SIG-M5 (cell line): ENCODE results near the gene TMEM154.
A peak's percentile ranks its signal among the peaks of the same experiment; 100 is the strongest.
"Not testable (repeated sequence)": the region's sequence is repeated elsewhere in the genome, so short reads cannot be mapped to it uniquely, and the experiment has no call there.

Experiments
- DNase-seq: peaks from one replicate; lab custom pipeline; 2025; lab: John Stamatoyannopoulos, UW

Gene TMEM154

GRCh38 chr4:152666946-152667345 is 12.9 kb downstream of the TMEM154 start:
- DNase-seq = no peak

GRCh38 chr4:152665691-152666395 is 14.0 kb downstream of the TMEM154 start:
- no peak for DNase-seq

- DNase-seq = not testable (repeated sequence)
Observed at GRCh38 chr4:152664067-152664378, 15.8 kb downstream of the TMEM154 start.

- DNase-seq = peak; percentile 51
Observed at GRCh38 chr4:152663203-152664066, 16.4 kb downstream of the TMEM154 start.

GRCh38 chr4:152661649-152662048 is 18.1 kb downstream of the TMEM154 start:
- DNase-seq = no peak

- DNase-seq = no peak
Observed at GRCh38 chr4:152660526-152660925, 19.3 kb downstream of the TMEM154 start.

GRCh38 chr4:152659806-152660205 is 20.0 kb downstream of the TMEM154 start:
- no peak for DNase-seq

- DNase-seq = no peak
Observed at GRCh38 chr4:152657657-152658056, 22.1 kb downstream of the TMEM154 start.

- DNase-seq = no peak
Observed at GRCh38 chr4:152655272-152656129, 24.3 kb downstream of the TMEM154 start.

GRCh38 chr4:152652102-152652501 is 27.7 kb downstream of the TMEM154 start:
- DNase-seq = no peak

GRCh38 chr4:152651473-152652060 is 28.2 kb downstream of the TMEM154 start:
- no peak for DNase-seq

- DNase-seq = no peak
Observed at GRCh38 chr4:152646221-152646620, 33.6 kb downstream of the TMEM154 start.

- DNase-seq = no peak
Observed at GRCh38 chr4:152644130-152644529, 35.7 kb downstream of the TMEM154 start.

- peak; percentile 34 for DNase-seq
Observed at GRCh38 chr4:152643153-152644035, 36.4 kb downstream of the TMEM154 start.

GRCh38 chr4:152640058-152640921 is 39.5 kb downstream of the TMEM154 start:
- DNase-seq = no peak

GRCh38 chr4:152635851-152636250 is 43.9 kb downstream of the TMEM154 start:
- no peak for DNase-seq

GRCh38 chr4:152634110-152634760 is 45.6 kb downstream of the TMEM154 start:
- DNase-seq = no peak

- no peak for DNase-seq
Observed at GRCh38 chr4:152633118-152633517, 46.7 kb downstream of the TMEM154 start.

- DNase-seq = no peak
Observed at GRCh38 chr4:152630324-152630723, 49.5 kb downstream of the TMEM154 start.

GRCh38 chr4:152629908-152630307 is 49.9 kb downstream of the TMEM154 start:
- no peak for DNase-seq
